Thyroid gland (tissue), 4 donors: ENCODE data around the gene SRF. TPM values are rescaled to one million over a fixed set of nuclear protein-coding genes. Genes with fewer than 3 reads are reported as not detected.
"Not testable (repeated sequence)": the region's sequence is repeated elsewhere in the genome, so short reads cannot be mapped to it uniquely, and the experiment has no call there.

Experiments
- DNase-seq, 2 donors: peaks; one replicate each; pipeline ENCODE4 v3.0.0-alpha.2; 2019
- H3K27ac ChIP-seq, 3 donors: fragments of 200-600 bp; sonication (generic); 1 replicate in 2 of 3; 2 replicates in 1 of 3; pipeline ENCODE4 v1.5.1; 2016 to 2019; ENCODE audit warnings: mild to moderate bottlenecking in 1 of 3, moderate library complexity in 1 of 3
- H3K27me3 ChIP-seq: fragments of 200-600 bp; sonication (generic); one replicate; pipeline ENCODE4 v1.5.1; 2019
- H3K36me3 ChIP-seq, 2 donors: fragments of 200-600 bp; sonication (generic); one replicate each; pipeline ENCODE4 v1.5.1; 2016 to 2019
- H3K4me1 ChIP-seq, 2 donors: fragments of 200-600 bp; sonication (generic); one replicate each; pipeline ENCODE4 v1.5.1; 2017 to 2019
- H3K4me3 ChIP-seq, 3 donors: fragments of 200-600 bp; sonication (generic); replicated peaks in 1 of 3; 1 replicate in 2 of 3; 2 replicates in 1 of 3; pipeline ENCODE4 v1.5.1; 2016; ENCODE audit warnings: mild to moderate bottlenecking in 1 of 3
- H3K9me3 ChIP-seq: fragments of 200-600 bp; sonication (generic); one replicate; pipeline ENCODE4 v1.5.1; 2017
- POLR2A ChIP-seq, 2 donors: fragments of 450-650 bp; IDR thresholded peaks; one replicate each; pipeline ENCODE4 v1.6.1; 2017; ENCODE audit warnings: antibody characterized with exemption in 2 of 2, mild to moderate bottlenecking in 2 of 2, moderate library complexity in 1 of 2
- WGBS, 2 donors: methylation state at CpG; one replicate each; pipeline ENCODE4 v1.1.5; 2017; 5-methylcytosine and 5-hydroxymethylcytosine counted together
- intact Hi-C: fragments of 100-400 bp; cut with DNase I; formaldehyde crosslinking; loops from one replicate; pipeline ENCODE4 v1.15.1; 2023
- total RNA-seq, 4 donors: library from RNA; depleted of rRNA; stranded (reverse); fragments of >200 nt; gene quantifications; one replicate each; pipeline ENCODE4 v1.2.3, GENCODE V29; 2016
- TF ChIP-seq, protein P1 (sequence below), 6 experiments: fragments of 200-600 bp in 3 of 6; fragments of 450-650 bp in 3 of 6; sonication (generic) in 3 of 6; IDR thresholded peaks; one replicate each; pipeline ENCODE4 v1.5.1; 2016 to 2019; ENCODE audit warnings: antibody characterized with exemption in 6 of 6, mild to moderate bottlenecking in 2 of 6, inconsistent platforms in 1 of 6, moderate library complexity in 1 of 6

The SRF gene
- total RNA-seq, 4 donors from 2014 or later = 21.5 to 34.1 (median 22.6) TPM

DNA sequence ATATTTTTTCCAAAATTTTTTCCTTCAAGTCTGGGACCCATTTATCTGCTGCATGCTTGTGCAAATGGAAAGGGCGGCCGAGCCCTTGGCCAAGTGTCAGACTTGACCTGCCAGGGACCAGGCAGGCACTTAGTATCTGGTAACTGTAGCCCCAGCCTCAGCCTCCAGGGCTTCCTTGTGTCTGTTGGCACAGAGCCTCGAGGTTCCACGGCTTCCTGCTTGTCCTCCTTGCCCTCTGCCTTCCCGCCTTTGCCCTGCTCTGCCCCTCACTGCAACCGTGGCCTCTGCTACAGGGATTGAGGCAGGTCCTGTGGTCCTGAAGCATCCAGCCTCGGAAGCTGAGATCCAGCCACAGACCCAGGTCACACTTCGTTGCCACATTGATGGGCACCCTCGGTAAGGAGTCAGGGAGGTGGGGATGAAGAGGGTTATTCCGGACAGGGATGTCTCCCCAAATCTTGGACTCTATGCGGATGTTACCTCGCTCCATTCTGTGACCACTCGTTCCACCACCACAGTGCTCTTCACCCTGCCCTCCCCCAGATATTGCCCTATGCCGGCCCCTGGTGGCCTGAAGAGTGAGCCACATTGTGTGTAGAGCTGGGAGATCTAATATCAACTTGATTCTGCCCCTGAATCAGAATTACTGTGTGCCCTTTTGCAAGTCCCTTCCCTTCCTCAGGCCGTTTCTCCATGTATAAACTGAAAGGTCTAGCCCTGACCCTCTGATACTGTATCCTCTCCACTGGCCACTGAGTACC is 41.5 kb upstream of the SRF start:
- TF ChIP-seq, protein P1, sequence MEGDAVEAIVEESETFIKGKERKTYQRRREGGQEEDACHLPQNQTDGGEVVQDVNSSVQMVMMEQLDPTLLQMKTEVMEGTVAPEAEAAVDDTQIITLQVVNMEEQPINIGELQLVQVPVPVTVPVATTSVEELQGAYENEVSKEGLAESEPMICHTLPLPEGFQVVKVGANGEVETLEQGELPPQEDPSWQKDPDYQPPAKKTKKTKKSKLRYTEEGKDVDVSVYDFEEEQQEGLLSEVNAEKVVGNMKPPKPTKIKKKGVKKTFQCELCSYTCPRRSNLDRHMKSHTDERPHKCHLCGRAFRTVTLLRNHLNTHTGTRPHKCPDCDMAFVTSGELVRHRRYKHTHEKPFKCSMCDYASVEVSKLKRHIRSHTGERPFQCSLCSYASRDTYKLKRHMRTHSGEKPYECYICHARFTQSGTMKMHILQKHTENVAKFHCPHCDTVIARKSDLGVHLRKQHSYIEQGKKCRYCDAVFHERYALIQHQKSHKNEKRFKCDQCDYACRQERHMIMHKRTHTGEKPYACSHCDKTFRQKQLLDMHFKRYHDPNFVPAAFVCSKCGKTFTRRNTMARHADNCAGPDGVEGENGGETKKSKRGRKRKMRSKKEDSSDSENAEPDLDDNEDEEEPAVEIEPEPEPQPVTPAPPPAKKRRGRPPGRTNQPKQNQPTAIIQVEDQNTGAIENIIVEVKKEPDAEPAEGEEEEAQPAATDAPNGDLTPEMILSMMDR (IDR thresholded peaks at IDR 0.05) = peak in 2 of 6 experiments; percentile 19 to 24
- TF ChIP-seq POLR2A (IDR thresholded peaks at IDR 0.05) = no peak
- Histone ChIP-seq H3K9me3 (no peaks in the 10 kb centered on the region), H3K4me3 (no peak overlapping the region), H3K4me1 (peaks cover 0 to 4% of the 10 kb centered on the region in 2 donors), H3K27me3 (no peaks in the 10 kb centered on the region), H3K36me3 (peaks cover 0 to 3% of the 10 kb centered on the region in 2 donors), H3K27ac (no peak overlapping the region)
- WGBS, 2 donors = 57 to 62% methylated on average over 15 of the region's 15 CpGs
- intact Hi-C loops = no loop called here
- peak in 1 of 2 donors; percentile 25 for DNase-seq

DNA sequence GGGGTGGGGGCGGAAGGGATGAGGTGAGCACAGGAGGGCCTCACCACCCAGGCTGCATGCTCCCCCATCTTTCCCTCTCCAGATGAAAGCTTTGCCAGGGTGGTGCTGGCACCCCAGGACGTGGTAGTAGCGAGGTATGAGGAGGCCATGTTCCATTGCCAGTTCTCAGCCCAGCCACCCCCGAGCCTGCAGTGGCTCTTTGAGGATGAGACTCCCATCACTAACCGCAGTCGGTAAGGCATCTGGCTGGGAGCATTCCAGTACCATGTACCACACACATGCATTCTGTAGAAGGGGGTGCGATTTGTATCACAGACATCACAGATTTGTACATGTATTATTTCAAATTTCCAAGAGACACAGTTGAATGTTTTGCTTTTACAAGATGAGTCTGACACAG is 40.6 kb upstream of the SRF start:
- no peak for TF ChIP-seq POLR2A (IDR thresholded peaks at IDR 0.05)
- TF ChIP-seq, protein P1 (IDR thresholded peaks at IDR 0.05) = no peak
- intact Hi-C loops = no loop called here

DNA sequence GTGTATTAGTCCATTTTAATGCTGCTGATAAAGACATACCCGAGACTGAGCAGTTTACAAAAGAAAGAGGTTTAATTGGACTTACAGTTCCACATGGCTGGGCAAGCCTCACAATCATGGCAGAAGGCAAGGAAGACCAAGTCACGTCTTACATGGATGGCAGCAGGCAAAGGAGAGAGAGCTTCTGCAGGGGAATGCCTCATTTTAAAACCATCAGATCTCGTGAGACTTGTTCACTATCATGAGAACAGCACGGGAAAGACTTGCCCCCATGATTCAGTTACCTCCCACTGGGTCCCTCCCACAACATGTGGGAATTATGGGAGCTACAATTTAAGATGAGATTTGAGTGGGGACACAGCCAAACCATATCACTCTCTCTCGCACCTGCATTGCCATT is 39.7 kb upstream of the SRF start:
- WGBS, 2 donors = 83 to 89% methylated on average over 5 of the region's 5 CpGs
- H3K36me3 ChIP-seq, H3K4me3 ChIP-seq, H3K27ac ChIP-seq, H3K9me3 ChIP-seq, intact Hi-C loops, H3K4me1 ChIP-seq, H3K27me3 ChIP-seq, DNase-seq: not testable (repeated sequence)

More for the DNA sequence above, 40.6 kb upstream of the SRF start:
- Histone ChIP-seq H3K36me3 (peaks cover 0 to 3% of the 10 kb centered on the region in 2 donors), H3K4me1 (peaks cover 0 to 4% of the 10 kb centered on the region in 2 donors), H3K27ac (no peak overlapping the region), H3K9me3 (no peaks in the 10 kb centered on the region), H3K4me3 (no peak overlapping the region), H3K27me3 (no peaks in the 10 kb centered on the region)
- WGBS, 2 donors = 92 to 96% methylated on average over 6 to 7 of the region's 7 CpGs
- no peak for DNase-seq

DNA sequence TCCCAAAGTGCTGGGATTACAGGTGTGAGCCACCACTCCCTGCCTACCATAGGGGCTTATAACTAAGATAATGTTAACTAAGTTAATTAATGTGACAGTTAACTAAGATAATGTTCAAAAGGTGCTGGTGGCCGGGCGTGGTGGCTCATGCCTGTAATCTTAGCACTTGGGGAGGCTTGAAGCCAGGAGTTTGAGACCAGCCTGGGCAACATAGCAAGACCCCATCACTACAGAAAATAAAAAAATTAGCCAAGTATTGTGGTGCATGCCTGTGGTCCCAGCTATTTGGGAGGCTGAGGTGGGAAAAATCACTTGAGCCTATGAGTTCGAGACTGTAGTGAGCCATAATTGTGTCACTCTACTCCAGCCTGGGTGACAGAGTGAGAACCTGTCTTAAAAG is 32.8 kb upstream of the SRF start:
- peaks cover 2% of the 10 kb centered on the region in 2 donors for H3K4me1 ChIP-seq
- WGBS, 2 donors = 99 to 100% methylated on average over 3 of the region's 3 CpGs
- TF ChIP-seq POLR2A (IDR thresholded peaks at IDR 0.05) = no peak
- TF ChIP-seq, protein P1 (IDR thresholded peaks at IDR 0.05) = no peak

DNA sequence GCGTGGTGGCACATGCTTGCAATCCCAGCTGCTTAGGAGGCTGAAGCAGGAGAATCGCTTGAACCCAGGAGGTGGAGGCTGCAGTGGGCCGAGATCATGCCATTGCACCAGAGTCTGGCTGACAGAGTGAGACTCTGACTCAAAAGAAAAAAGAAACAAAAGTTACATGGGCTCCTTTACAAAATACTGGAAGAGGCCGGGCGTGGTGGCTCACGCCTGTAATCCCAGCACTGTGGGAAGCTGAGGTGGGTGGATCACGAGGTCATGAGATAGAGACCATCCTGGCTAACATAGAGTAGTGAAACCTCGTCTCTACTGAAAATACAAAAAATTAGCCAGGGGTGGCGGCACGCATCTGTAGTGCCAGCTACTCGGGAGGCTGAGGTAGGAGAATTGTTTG is 31.1 kb upstream of the SRF start:
- not testable (repeated sequence) for H3K4me3 ChIP-seq, H3K36me3 ChIP-seq, H3K9me3 ChIP-seq, H3K4me1 ChIP-seq, H3K27ac ChIP-seq, H3K27me3 ChIP-seq, DNase-seq
- WGBS, 2 donors = 91 to 92% methylated on average over 11 of the region's 11 CpGs
- intact Hi-C loops = loop anchor here (5.0 kb wide), 2 partner anchors 68 to 238 kb away; no protein-coding TSS in a partner anchor

More for the DNA sequence above, 32.8 kb upstream of the SRF start:
- H3K27ac ChIP-seq = no peak overlapping the region
- no peak for DNase-seq
- intact Hi-C loops = no loop called here
- H3K9me3 ChIP-seq = no peaks in the 10 kb centered on the region
- H3K27me3 ChIP-seq = no peaks in the 10 kb centered on the region
- H3K36me3 ChIP-seq = no peaks in the 10 kb centered on the region
- no peak overlapping the region for H3K4me3 ChIP-seq

DNA sequence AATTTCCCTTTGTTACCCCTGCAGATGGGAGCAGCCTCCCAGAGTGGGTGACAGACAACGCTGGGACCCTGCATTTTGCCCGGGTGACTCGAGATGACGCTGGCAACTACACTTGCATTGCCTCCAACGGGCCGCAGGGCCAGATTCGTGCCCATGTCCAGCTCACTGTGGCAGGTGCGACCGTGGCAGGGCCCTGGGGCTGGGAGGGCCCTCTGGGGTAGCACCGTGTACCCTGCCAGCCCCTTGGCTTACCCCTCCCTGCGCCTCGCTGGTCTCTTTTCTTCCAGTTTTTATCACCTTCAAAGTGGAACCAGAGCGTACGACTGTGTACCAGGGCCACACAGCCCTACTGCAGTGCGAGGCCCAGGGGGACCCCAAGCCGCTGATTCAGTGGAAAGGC is 29.4 kb upstream of the SRF start:
- intact Hi-C loops = loop anchor here (5.0 kb wide), 2 partner anchors 69 to 239 kb away; no protein-coding TSS in a partner anchor
- Histone ChIP-seq H3K27me3 (no peaks in the 10 kb centered on the region), H3K4me3 (no peak overlapping the region), H3K4me1 (peaks cover 3 to 7% of the 10 kb centered on the region in 2 donors), H3K27ac (no peak overlapping the region), H3K36me3 (no peaks in the 10 kb centered on the region), H3K9me3 (no peaks in the 10 kb centered on the region)
- no peak for DNase-seq
- 89 to 91% methylated on average over 14 to 15 of the region's 16 CpGs for WGBS, 2 donors
- TF ChIP-seq, protein P1 (IDR thresholded peaks at IDR 0.05) = no peak
- TF ChIP-seq POLR2A (IDR thresholded peaks at IDR 0.05) = no peak
